Measurements from ENCODE around the gene OPN1SW. TPM values are rescaled to one million over a fixed set of nuclear protein-coding genes. Genes with fewer than 3 reads are reported as not detected.
A peak's percentile ranks its signal among the peaks of the same experiment; 100 is the strongest.

The OPN1SW gene
- total and polyA plus RNA-seq, 3 experiments from 2014 or later, result not detected

DNA sequence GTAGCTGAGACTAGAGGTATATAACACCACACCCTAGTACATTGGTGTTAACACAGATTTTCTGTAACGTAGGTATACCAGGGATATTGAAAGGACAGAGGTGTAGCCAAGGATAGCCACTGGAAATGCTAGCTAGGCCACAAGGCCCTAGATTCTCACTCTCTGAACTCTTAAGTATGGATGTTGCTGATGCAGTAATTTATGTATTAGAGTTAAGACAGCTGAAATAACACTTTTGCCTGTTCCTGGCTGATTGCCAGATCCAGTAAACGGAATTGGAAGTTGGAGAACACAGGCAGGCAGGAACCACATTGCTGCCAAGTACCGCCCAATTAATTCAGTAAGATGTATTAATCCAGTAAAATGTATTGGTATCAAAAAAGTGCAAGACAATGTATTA is 34.6 kb downstream of the OPN1SW start:
- peaks cover 0 to 18% (median 4%) of the 10 kb centered on the region in 3 donors for H3K36me3 Mint-ChIP-seq
- H3K4me3 Mint-ChIP-seq, result peak overlapping the region in 3 of 7 donors; percentile 2 to 46 (median 10)
- no peak for DNase-seq
- Histone ChIP-seq H3K4me3 (ENCODE audit: low read length) (no peak overlapping the region), H3K9me3 (ENCODE audit: low read length) (no peaks in the 10 kb centered on the region), H3K27me3 (ENCODE audit: insufficient read depth, low read length, poor library complexity, severe bottlenecking) (no peaks in the 10 kb centered on the region), H3K4me1 (ENCODE audit: insufficient read depth, low read length) (peaks cover 27% of the 10 kb centered on the region), H3K27ac (ENCODE audit: low read depth, low read length) (peak overlapping the region; percentile 17), H3K36me3 (ENCODE audit: insufficient read depth, low read length) (no peaks in the 10 kb centered on the region)
- peaks cover 53 to 70% (median 69%) of the 10 kb centered on the region in 3 donors for H3K4me1 Mint-ChIP-seq
- peak overlapping the region in 7 of 8 donors; percentile 20 to 87 (median 34) for H3K27ac Mint-ChIP-seq
- no peaks in the 10 kb centered on the region for H3K27me3 Mint-ChIP-seq
- ChIA-PET POLR2A (interaction anchor here (1.5 kb wide), 1 partner anchor 50 kb away, joined by 3 read pairs; the partner anchor contains the start of gene CCDC136), CTCF (no interaction called here)
- H3K9me3 Mint-ChIP-seq, result no peaks in the 10 kb centered on the region

GRCh38 chr7:128739990-128740682 is 35.5 kb downstream of the OPN1SW start:
- no peaks in the 10 kb centered on the region for H3K9me3 Mint-ChIP-seq
- peaks cover 49 to 64% (median 60%) of the 10 kb centered on the region in 3 donors for H3K4me1 Mint-ChIP-seq
- H3K4me1 ChIP-seq (ENCODE audit: insufficient read depth, low read length), result peaks cover 27% of the 10 kb centered on the region
- DNase-seq, result no peak
- ChIA-PET CTCF (interaction anchor here (0.8 to 1.2 kb wide), 3 partner anchors 27 to 313 kb away, joined by 3 to 5 read pairs (median 3); no protein-coding TSS in a partner anchor), POLR2A (interaction anchor here (1.1 kb wide), 1 partner anchor 51 kb away, joined by 7 read pairs; no protein-coding TSS in a partner anchor)
- H3K36me3 ChIP-seq (ENCODE audit: insufficient read depth, low read length), result no peaks in the 10 kb centered on the region
- H3K4me3 Mint-ChIP-seq, result peak overlapping the region; percentile 94 to 100 (median 99)
- no peaks in the 10 kb centered on the region for H3K9me3 ChIP-seq (ENCODE audit: low read length)
- H3K4me3 ChIP-seq (ENCODE audit: low read length), result peak overlapping the region; percentile 96
- H3K27ac ChIP-seq (ENCODE audit: low read depth, low read length), result peak overlapping the region; percentile 98
- no peaks in the 10 kb centered on the region for H3K27me3 ChIP-seq (ENCODE audit: insufficient read depth, low read length, poor library complexity, severe bottlenecking)
- peak overlapping the region; percentile 91 to 99 (median 98) for H3K27ac Mint-ChIP-seq
- H3K36me3 Mint-ChIP-seq, result peaks cover 0 to 13% (median 0%) of the 10 kb centered on the region in 3 donors
- H3K27me3 Mint-ChIP-seq, result no peaks in the 10 kb centered on the region

- no peaks in the 10 kb centered on the region for H3K27me3 Mint-ChIP-seq
- H3K36me3 Mint-ChIP-seq, result peaks cover 0 to 13% (median 0%) of the 10 kb centered on the region in 3 donors
- no peaks in the 10 kb centered on the region for H3K27me3 ChIP-seq (ENCODE audit: insufficient read depth, low read length, poor library complexity, severe bottlenecking)
- peak within 1 kb of the TSS; percentile 96 for H3K4me3 ChIP-seq (ENCODE audit: low read length)
- no peaks in the 10 kb centered on the region for H3K9me3 Mint-ChIP-seq
- ChIA-PET CTCF (interaction anchor here (0.8 to 1.3 kb wide), 6 partner anchors 10 to 312 kb away, joined by 3 to 5 read pairs (median 3); no protein-coding TSS in a partner anchor), POLR2A (interaction anchor here (0.5 to 1.1 kb wide), 3 partner anchors 23 to 52 kb away, joined by 3 to 7 read pairs (median 4); no protein-coding TSS in a partner anchor)
- no peaks in the 10 kb centered on the region for H3K9me3 ChIP-seq (ENCODE audit: low read length)
- H3K27ac ChIP-seq (ENCODE audit: low read depth, low read length), result peak within 1 kb of the TSS; percentile 98
- H3K27ac Mint-ChIP-seq, result peak within 1 kb of the TSS; percentile 91 to 99 (median 98)
- peaks cover 27% of the 10 kb centered on the region for H3K4me1 ChIP-seq (ENCODE audit: insufficient read depth, low read length)
- no peaks in the 10 kb centered on the region for H3K36me3 ChIP-seq (ENCODE audit: insufficient read depth, low read length)
- peak; percentile 93 to 96 (median 94) for DNase-seq
- peak within 1 kb of the TSS; percentile 94 to 100 (median 99) for H3K4me3 Mint-ChIP-seq
- H3K4me1 Mint-ChIP-seq, result peaks cover 43 to 57% (median 52%) of the 10 kb centered on the region in 3 donors
Measured at GRCh38 chr7:128739048-128739962, 36.3 kb downstream of the OPN1SW start, which contains the start of gene CALU. CALU (plus strand) TSS chr7:128739359; CDS start chr7:128748584, 9,225 bp downstream.

GRCh38 chr7:128738570-128739047 is 37.0 kb downstream of the OPN1SW start:
- Mint-ChIP-seq H3K4me3 (peak overlapping the region; percentile 94 to 100 (median 99)), H3K36me3 (peaks cover 0 to 12% (median 0%) of the 10 kb centered on the region in 3 donors), H3K9me3 (no peaks in the 10 kb centered on the region), H3K27ac (peak overlapping the region; percentile 91 to 99 (median 98)), H3K27me3 (no peaks in the 10 kb centered on the region), H3K4me1 (peaks cover 38 to 50% (median 45%) of the 10 kb centered on the region in 3 donors)
- Histone ChIP-seq H3K27ac (ENCODE audit: low read depth, low read length) (peak overlapping the region; percentile 98), H3K9me3 (ENCODE audit: low read length) (no peaks in the 10 kb centered on the region), H3K4me3 (ENCODE audit: low read length) (peak overlapping the region; percentile 96), H3K27me3 (ENCODE audit: insufficient read depth, low read length, poor library complexity, severe bottlenecking) (no peaks in the 10 kb centered on the region), H3K4me1 (ENCODE audit: insufficient read depth, low read length) (peaks cover 27% of the 10 kb centered on the region), H3K36me3 (ENCODE audit: insufficient read depth, low read length) (no peaks in the 10 kb centered on the region)
- peak in 1 of 5 donors; percentile 23 for DNase-seq
- POLR2A ChIA-PET, result interaction anchor here (0.5 to 1.0 kb wide), 4 partner anchors 11 to 125 kb away, joined by 3 to 4 read pairs (median 3); no protein-coding TSS in a partner anchor
- CTCF ChIA-PET, result interaction anchor here (0.9 to 2.0 kb wide), 4 partner anchors 10 to 144 kb away, joined by 3 to 5 read pairs (median 4); no protein-coding TSS in a partner anchor

- Mint-ChIP-seq H3K27ac (peak overlapping the region in 6 of 8 donors; percentile 91 to 99 (median 98)), H3K27me3 (no peaks in the 10 kb centered on the region), H3K4me3 (peak overlapping the region; percentile 6 to 100 (median 99)), H3K4me1 (peaks cover 37 to 46% (median 43%) of the 10 kb centered on the region in 3 donors), H3K9me3 (no peaks in the 10 kb centered on the region), H3K36me3 (peaks cover 0 to 12% (median 0%) of the 10 kb centered on the region in 3 donors)
- ChIA-PET CTCF (interaction anchor here (0.9 to 2.0 kb wide), 3 partner anchors 9 to 145 kb away, joined by 3 to 5 read pairs (median 3); no protein-coding TSS in a partner anchor), POLR2A (interaction anchor here (0.6 to 1.0 kb wide), 3 partner anchors 17 to 125 kb away, joined by 3 to 4 read pairs (median 3); no protein-coding TSS in a partner anchor)
- Histone ChIP-seq H3K9me3 (ENCODE audit: low read length) (no peaks in the 10 kb centered on the region), H3K27me3 (ENCODE audit: insufficient read depth, low read length, poor library complexity, severe bottlenecking) (no peaks in the 10 kb centered on the region), H3K4me3 (ENCODE audit: low read length) (no peak overlapping the region), H3K27ac (ENCODE audit: low read depth, low read length) (peak overlapping the region; percentile 98), H3K36me3 (ENCODE audit: insufficient read depth, low read length) (no peaks in the 10 kb centered on the region), H3K4me1 (ENCODE audit: insufficient read depth, low read length) (peaks cover 27% of the 10 kb centered on the region)
- DNase-seq, result no peak
Measured at GRCh38 chr7:128737867-128738385, 37.7 kb downstream of the OPN1SW start.

- DNase-seq, result no peak
- Histone ChIP-seq H3K27me3 (ENCODE audit: insufficient read depth, low read length, poor library complexity, severe bottlenecking) (no peaks in the 10 kb centered on the region), H3K36me3 (ENCODE audit: insufficient read depth, low read length) (no peaks in the 10 kb centered on the region), H3K4me3 (ENCODE audit: low read length) (no peak overlapping the region), H3K9me3 (ENCODE audit: low read length) (no peaks in the 10 kb centered on the region), H3K4me1 (ENCODE audit: insufficient read depth, low read length) (peaks cover 27% of the 10 kb centered on the region), H3K27ac (ENCODE audit: low read depth, low read length) (no peak overlapping the region)
- POLR2A ChIA-PET, result no interaction called here
- H3K4me3 Mint-ChIP-seq, result peak overlapping the region in 2 of 7 donors; percentile 57 to 94
- CTCF ChIA-PET, result interaction anchor here (2.0 kb wide), 1 partner anchor 12 kb away, joined by 5 read pairs; no protein-coding TSS in a partner anchor
- no peaks in the 10 kb centered on the region for H3K9me3 Mint-ChIP-seq
- no peak overlapping the region for H3K27ac Mint-ChIP-seq
- H3K36me3 Mint-ChIP-seq, result peaks cover 0 to 12% (median 0%) of the 10 kb centered on the region in 3 donors
- peaks cover 37 to 41% (median 41%) of the 10 kb centered on the region in 3 donors for H3K4me1 Mint-ChIP-seq
- no peaks in the 10 kb centered on the region for H3K27me3 Mint-ChIP-seq
Measured at GRCh38 chr7:128737441-128737840, 38.2 kb downstream of the OPN1SW start.

DNA sequence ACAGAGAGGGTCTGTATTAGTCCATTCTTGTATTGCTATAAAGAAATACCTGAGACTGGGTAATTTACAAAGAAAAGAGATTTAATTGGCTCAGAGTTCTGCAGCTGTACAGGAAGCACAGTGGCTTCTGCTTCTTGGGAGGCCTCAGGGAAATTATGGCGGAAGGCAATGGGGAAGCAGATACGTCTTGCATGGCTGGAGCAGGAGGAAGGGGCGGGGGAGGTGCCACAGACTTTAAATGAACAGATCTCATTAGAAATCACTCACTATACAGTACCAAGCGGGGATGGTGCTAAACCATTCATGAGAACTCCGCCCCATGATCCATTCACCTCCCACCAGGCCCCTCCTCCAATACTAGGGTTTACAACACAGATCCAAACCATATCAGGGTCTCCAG is 40.2 kb downstream of the OPN1SW start:
- H3K27ac Mint-ChIP-seq, result no peak overlapping the region
- peaks cover 0 to 12% of the 10 kb centered on the region in 2 donors for H3K27me3 Mint-ChIP-seq
- peaks cover 19 to 21% (median 21%) of the 10 kb centered on the region in 3 donors for H3K4me1 Mint-ChIP-seq
- no peak overlapping the region for H3K4me3 Mint-ChIP-seq
- ChIA-PET POLR2A (no interaction called here), CTCF (no interaction called here)
- peaks cover 14% of the 10 kb centered on the region for H3K4me1 ChIP-seq (ENCODE audit: insufficient read depth, low read length)
- H3K9me3 ChIP-seq (ENCODE audit: low read length), result no peaks in the 10 kb centered on the region
- H3K36me3 ChIP-seq (ENCODE audit: insufficient read depth, low read length), result no peaks in the 10 kb centered on the region
- no peaks in the 10 kb centered on the region for H3K27me3 ChIP-seq (ENCODE audit: insufficient read depth, low read length, poor library complexity, severe bottlenecking)
- no peak overlapping the region for H3K4me3 ChIP-seq (ENCODE audit: low read length)
- H3K9me3 Mint-ChIP-seq, result no peaks in the 10 kb centered on the region
- H3K27ac ChIP-seq (ENCODE audit: low read depth, low read length), result no peak overlapping the region
- DNase-seq, result no peak
- H3K36me3 Mint-ChIP-seq, result peaks cover 0 to 12% (median 0%) of the 10 kb centered on the region in 3 donors

All from CD8-positive, alpha-beta memory T cell (primary cell).